ENCODE measurements around the gene CT45A2.
"Not testable (repeated sequence)": the region's sequence is repeated elsewhere in the genome, so short reads cannot be mapped to it uniquely, and the experiment has no call there.

DNA sequence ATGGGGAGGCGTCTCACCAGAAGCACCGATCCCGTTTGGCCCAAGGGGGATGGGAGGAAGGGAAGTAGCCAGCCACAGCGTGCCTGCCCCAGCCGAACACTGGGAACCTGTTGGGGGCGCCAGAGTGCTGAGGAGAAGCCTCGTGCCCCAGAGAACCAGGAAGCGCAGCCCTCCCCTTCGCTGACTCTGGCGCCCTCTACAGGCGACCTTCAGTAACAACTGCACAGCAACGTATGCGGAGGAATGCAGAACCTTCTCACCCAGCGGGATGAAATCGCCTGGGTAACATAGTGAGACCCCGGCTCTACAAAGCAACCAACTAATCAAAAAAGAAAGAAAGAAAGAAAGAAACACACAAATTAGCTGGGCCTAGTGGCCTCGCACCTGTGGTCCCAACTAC, at the start of gene CT45A2:
- TF ChIP-seq, protein P1, sequence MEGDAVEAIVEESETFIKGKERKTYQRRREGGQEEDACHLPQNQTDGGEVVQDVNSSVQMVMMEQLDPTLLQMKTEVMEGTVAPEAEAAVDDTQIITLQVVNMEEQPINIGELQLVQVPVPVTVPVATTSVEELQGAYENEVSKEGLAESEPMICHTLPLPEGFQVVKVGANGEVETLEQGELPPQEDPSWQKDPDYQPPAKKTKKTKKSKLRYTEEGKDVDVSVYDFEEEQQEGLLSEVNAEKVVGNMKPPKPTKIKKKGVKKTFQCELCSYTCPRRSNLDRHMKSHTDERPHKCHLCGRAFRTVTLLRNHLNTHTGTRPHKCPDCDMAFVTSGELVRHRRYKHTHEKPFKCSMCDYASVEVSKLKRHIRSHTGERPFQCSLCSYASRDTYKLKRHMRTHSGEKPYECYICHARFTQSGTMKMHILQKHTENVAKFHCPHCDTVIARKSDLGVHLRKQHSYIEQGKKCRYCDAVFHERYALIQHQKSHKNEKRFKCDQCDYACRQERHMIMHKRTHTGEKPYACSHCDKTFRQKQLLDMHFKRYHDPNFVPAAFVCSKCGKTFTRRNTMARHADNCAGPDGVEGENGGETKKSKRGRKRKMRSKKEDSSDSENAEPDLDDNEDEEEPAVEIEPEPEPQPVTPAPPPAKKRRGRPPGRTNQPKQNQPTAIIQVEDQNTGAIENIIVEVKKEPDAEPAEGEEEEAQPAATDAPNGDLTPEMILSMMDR (IDR thresholded peaks at IDR 0.05) = not testable (repeated sequence)
- not testable (repeated sequence) for TF ChIP-seq POLR2A (IDR thresholded peaks at IDR 0.05)

Data from adrenal gland (tissue), 5 donors.